ENCODE measurements around the gene PALLD.
"Not testable (repeated sequence)": the region's sequence is repeated elsewhere in the genome, so short reads cannot be mapped to it uniquely, and the experiment has no call there.

PALLD gene

GRCh38 chr4:168678751-168679366 is 182.0 kb downstream of the PALLD start:
- DNase-seq = no peak

- no peak for DNase-seq
These were observed 182.5 kb downstream of the PALLD start for GRCh38 chr4:168679397-168679796.

- no peak for DNase-seq
These were observed 183.0 kb downstream of the PALLD start for GRCh38 chr4:168679819-168680218.

DNA sequence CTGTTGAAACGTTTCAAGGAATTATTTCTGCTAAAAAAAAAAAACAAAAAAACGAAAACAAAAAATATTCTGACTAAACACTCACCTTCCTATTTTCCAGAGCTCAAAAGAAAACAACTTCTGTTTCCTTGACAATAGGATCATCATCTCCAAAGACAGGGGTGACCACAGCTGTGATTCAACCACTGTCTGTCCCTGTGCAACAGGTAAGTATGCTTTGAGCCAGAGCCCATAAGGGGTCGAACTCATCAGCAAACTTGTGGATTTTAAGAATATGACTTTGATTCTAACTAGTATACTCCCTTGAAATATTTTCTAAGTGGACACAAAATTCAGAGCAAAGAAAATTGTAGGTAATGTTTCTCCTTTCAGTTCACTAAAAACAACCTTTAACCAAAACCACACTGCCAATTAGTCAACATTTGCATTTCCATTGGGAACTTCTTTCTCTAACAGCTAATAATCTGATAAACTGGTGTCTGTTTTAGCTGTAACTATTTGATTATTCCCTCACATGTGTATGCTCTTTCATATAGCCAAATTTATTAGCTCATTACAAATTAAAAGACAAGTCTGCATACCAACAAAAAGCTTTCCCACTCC is 186.1 kb downstream of the PALLD start:
- no peak for DNase-seq

- DNase-seq = no peak
These were observed 186.7 kb downstream of the PALLD start for GRCh38 chr4:168683595-168683994.

GRCh38 chr4:168685136-168685809 is 188.4 kb downstream of the PALLD start:
- DNase-seq = no peak

DNA sequence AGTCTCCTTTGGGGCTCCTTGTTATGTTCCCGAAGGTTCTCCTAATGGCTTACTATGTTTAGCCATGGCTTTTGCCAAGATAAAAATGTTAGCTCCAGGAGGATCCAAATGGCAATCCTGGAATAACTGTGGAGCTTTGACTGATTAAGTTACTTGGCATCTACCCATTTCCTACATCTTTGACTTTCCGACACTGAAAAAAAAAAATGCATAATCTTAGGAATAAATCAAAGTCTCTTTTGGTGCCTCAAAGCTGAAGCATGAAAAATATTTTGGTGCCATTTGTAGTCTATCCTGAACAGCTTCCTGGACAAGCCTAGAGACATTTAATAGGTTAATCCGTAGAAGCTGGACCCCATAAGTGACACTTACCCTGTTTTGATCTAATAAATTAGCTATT is 191.7 kb downstream of the PALLD start:
- no peak for DNase-seq

DNA sequence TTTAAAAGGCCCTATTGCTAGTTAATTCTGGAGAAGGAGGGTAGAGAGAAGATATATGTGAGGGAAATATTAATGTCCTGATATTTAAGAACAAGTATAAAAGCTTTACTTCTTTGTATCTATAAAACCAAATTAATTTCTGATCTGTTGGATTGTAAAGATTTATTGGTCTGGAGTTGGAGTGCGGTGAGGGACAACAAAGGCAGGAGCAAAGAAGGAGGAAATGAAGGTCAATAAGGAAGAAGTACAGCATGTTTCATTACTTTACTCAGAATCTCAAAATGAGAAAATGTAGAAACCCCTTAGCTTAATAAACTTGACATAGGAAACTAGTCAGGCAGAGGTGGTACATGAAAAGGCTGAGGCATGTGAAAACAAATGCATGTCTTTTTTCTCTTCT is 192.9 kb downstream of the PALLD start:
- no peak for DNase-seq

- DNase-seq = no peak
These were observed 193.3 kb downstream of the PALLD start for GRCh38 chr4:168690199-168690598.

GRCh38 chr4:168691631-168692369 is 194.9 kb downstream of the PALLD start:
- peak in 3 of 4 experiments; percentile 25 to 36 (median 26) for DNase-seq

DNA sequence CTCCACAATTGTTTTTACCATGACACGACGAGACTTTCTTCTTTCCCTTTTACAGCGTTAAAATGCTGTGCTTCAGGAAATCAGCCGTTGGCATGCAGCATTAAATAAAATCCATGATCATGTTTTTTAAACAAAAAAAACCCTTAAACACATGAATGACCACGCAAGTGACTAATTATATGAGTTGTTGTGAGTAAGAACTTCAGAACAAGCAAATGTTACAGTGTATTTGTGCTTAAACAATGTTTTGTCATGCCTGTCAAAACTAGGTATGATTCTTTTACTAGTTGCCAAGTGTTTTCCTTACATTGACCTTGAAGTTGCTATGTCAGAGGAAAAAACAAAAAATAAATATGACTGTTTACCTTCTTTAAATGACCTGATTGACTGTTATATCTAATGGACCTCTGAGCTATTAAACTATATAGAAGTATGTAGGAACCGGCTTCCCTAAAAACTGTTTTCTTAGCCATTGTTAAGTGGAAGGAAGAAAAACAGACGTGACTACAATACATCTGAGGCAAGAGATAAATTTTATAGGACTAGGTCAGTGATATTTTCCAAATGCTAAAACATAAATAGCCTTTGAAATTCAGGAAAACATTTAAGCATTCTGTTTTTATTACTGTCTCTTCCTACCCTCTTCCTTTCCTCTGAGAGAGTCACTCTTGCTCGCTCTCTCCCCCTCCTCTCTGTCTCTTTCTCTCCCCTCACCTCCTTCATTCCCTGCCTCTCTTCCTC is 197.1 kb downstream of the PALLD start:
- peak in 1 of 4 experiments; percentile 14 for DNase-seq

DNA sequence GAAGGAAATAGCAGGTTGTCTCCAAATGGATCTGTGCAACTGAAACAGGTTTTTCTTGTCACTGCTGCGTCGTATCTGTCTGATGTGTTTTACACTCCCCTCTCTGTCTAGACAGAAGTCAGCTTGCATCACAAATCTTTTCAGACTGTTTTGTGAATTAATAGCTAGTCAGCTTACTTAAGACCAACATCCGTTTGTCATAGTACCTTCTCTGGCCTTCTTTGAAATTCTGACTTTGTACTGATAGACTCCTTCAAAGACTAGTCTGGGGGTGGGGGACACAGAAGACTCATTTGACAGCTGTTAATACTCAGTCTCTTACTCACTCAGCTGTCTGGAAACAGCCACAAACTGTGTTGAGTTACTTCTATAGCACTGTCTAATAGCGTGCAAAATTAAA is 197.8 kb downstream of the PALLD start:
- no peak for DNase-seq

GRCh38 chr4:168695288-168695687 is 198.4 kb downstream of the PALLD start:
- peak in 2 of 4 experiments; percentile 32 to 51 for DNase-seq

DNA sequence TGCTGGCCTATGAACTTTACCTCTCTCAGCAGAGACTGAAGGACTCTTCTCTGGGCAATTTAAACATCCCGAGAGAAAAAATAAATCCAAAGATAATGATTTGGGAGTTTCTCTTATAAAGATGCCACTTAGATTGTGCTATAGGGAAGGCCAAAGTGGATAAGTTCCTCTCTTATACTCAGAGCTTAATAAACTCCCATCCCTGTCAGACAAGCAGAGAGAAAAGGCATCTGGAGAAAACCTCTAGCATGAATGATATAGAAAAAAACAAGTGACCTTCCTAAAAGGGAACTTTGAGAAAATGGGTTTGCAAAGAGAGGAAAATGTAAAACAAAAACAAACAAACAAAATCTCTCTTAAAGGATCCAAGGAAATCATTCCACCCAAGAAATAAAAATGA is 199.4 kb downstream of the PALLD start:
- DNase-seq = no peak

- DNase-seq = no peak
These were observed 200.0 kb downstream of the PALLD start for GRCh38 chr4:168696826-168697225.

DNA sequence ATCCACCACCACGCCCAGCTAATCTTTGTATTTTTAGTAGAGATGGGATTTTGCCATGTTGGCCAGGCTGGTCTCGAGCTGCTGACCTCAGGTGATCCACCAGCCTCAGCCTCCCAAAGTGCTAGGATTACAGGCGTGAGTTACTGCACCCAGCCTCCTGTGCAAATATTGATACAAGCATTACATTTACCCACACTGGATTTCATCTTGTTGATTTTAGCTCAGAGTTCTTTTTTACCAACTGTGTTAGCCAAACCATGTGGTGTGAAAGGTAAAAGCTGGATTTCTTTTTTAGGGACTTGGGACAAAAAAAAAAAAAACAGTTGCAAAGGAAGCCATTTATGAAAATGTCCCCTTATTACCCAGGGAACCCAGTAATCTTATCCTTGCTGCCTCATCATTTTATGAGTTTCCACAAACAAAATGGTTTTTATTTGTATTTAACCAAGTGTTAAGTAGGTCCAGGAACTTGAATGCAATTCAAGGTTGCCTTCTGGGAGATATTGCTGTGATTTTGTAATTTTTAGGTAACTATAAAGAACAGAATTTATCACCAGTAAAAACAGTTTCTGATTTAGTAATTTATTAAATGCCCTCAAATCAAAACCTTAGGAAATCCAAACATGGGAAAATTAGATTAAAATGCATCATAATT is 202.5 kb downstream of the PALLD start:
- DNase-seq = no peak

DNA sequence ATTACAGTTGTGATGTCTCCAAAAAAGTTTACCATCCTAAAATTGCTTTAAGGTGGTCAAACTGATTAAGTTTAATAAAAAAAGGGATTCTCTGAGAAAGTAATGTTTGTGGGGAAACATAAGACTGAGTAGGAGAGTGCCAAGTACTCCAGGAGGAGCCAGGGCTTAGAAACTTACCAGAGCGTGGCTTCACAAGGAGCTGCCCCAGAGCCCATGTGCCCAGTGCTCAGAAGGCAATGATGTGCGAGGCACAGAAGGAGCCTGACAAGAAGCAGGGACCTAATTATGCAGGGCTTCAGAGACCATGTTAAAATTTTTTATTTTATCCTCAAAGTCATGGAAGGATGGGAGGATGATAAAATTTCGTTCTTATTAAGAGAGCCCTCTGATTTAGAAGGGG is 204.2 kb downstream of the PALLD start:
- DNase-seq = no peak

GRCh38 chr4:168702581-168703087 is 205.8 kb downstream of the PALLD start:
- DNase-seq = not testable (repeated sequence)

GRCh38 chr4:168705121-168705520 is 208.3 kb downstream of the PALLD start:
- DNase-seq = no peak

DNA sequence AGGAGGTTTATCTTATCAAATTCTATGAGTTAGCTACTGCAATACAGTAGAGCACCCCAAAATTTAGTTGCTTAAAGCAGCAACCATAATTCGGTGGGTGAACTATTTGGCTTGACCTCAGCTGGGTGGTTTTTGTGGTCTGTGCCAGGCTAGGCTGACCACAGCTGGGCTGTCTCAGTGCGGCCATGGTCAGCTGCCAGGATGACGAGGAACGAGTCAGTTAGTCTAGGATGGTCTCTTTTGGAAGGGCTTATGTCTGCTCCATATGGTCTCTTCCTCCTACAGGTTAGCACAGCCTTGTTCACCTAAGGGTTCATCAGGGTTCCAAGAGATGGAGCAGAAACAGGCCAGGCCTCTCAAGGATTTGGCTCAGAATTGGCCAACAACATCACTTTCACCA is 210.4 kb downstream of the PALLD start:
- DNase-seq = no peak

DNA sequence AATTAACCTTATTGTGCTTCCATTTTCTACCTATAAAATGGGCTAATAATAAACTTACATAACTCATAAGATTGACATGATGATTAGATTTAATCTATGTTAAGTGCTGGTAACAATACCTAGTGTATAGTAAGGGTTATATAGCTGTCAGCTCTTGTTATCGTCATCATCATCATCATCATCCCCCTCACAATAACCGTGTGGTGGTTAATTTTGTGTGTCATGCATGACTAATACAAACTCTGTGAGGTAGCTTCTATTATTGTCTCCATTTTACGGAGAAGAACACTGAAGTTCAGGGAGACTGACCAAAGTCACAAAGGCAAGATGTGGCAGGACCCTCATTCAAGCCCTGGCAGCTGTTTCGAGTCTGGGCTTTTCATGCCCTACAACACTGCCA is 211.3 kb downstream of the PALLD start:
- DNase-seq = no peak

Data from suppressor macrophage (primary cell).